GM21786 (cell line): Measurements from ENCODE around the gene HSD17B12.
A peak's percentile ranks its signal among the peaks of the same experiment; 100 is the strongest.

Experiments
- ATAC-seq: cut with Tn5 transposase; IDR thresholded peaks from one replicate; pipeline ENCODE4 v1.9.1; 2021; ENCODE audit not compliant: unreplicated experiment

The HSD17B12 gene

DNA sequence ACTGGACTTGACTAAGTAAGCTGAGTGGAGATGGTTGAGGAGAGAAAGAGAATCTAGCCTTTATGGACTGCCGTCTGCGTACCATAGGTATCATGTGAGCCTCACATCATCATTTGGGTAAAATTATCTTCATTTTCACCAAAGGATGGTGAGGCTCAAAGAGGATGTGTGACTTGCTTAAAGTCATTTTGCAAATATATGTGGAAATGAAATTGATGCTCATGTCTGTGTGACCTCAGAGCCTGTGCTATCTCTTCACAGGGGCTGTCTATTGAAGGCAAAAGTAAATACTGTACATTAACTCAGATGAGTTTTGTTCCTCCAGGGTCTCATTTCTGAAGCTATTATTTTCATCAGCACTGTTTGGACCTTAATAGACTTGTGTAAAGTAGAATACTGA lies 116.8 kb downstream of the HSD17B12 start:
- no peak for ATAC-seq

DNA sequence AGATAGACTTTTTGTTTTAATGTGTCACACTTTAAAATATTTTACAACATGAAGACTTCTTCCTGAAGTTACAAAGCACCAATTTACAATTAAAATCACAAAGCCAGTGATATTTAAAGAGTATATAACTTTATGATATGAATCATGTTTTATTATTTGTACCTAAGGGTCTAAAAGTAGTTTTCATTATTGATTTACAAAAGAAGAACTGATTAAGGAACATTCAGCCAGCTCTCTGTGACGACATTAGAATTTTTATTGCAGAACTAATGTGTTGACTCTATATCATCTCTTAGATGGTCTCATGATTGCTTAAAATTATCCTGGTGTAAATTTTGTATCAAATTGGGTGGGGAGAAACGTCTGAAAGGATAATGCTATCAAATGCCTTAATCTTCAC lies 117.3 kb downstream of the HSD17B12 start:
- ATAC-seq: no peak

DNA sequence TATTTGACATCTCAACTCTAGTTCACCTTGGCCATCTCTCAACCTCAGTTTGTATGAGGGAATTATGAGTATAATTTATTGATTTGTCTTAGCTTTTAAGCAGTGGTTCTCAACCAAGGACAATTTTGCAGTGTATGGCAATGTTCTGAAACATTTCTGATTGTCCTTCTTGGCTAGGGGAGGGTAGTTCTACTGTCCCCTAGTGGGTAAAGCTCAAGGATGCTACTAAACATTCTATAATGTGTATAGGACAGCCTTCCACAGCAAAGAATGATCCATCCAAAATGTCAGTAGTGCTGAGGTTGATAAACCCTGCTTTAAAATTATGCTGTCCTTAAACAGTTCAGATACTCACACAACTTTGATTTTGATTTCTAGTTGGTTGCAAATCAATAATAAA lies 122.0 kb downstream of the HSD17B12 start:
- ATAC-seq: no peak

DNA sequence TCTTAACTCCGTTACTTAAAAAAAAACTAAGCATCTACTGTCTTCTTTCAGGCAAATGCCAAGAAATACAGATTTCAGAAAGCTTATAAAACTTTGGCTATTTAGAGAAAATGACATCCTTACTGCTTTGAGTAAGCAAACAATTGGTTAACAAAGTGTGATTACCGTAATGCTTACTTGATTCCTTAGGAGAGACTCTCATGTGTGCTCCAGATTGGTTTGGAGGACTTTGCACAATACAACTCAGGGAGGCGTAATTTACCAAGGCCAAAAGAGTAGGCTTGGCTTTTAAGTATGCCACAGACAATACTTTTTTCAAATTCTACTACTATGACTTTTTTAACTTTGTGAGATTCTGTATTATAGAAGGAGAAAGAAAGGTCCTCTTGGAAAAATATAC lies 123.2 kb downstream of the HSD17B12 start:
- ATAC-seq: no peak

DNA sequence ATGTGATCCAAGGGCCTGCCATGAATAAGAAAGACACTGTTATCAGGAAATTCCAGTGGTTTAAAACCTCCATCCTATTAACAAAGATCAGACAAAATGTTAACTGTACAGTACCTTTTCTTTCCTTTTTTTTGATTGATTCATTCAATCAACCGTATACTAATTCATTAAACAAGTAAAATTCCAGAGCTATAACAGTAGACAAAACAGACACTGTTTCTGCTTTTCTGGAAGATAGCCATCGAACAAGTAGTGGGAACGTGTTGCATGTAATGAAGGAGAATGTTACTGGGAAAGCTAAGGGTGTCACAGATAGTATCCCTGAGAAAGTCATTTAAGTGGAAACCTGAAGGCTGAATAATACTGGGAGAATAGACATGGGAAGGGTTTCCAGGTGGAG lies 126.4 kb downstream of the HSD17B12 start:
- no peak for ATAC-seq

DNA sequence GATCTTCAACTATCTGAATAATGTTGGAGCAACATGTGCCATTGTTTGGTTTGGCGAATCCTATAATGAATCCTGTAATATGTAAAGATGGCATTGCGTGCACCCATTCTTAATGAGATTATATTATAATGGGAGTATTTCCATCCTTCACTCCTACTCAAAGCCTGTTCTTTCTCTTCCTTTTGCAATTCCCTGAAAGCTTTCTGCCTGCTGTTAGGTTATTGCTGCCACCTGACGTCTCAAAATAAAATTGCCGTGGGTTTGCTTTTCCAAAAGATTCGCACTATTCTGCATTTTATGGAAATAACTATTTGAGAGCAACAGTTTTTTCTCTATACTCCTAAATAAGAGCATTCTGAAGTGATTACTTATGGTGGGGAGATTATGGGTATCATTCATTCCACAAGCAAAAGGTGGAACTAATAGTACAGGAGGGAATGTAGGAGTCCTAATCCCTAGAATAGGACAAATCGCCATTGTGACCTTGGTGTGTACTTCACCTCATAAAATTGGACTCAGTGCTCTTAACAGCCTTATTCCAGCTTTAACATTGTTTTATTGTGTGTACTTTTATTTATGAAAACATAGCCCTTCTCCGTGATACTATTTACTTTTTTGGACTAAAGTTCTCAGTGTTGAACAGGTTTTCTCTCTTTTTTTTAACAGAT lies 130.5 kb downstream of the HSD17B12 start:
- ATAC-seq: no peak

DNA sequence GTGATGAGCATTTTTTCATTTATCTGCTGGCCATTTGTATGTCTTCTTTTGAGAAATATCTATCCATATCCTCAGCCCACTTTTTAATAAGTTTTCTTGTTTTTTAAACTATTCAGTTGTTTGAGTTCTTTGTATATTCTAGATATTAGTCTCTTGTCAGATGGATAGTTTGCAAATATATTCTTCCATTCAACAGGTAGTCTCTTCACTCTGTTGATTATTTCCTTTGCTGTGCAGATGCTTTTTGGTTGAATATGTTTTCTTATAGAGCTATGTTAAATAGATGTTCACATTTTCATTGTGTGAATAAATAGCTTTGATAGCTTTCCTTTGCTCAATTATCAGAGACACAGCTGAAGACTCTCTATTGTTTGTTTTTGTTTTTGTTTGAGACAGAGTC lies 131.9 kb downstream of the HSD17B12 start:
- ATAC-seq: no peak

DNA sequence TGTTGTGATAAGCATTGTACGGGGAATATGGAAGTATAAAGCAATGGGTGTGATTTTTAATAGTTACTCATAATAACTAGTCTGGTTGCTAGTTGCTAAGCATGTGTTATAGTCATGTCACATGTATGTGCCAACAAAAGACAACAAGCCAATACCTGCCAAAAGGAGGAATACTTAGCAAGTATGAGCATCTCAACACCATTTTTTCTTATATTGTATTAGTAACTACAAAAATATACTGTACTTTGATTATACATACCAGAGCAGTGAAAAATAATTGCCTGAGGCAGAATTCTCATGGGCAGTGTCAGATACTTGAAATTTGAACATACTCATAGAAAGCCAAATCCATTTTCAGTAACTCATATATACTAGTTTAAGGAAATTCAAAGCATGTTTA lies 137.7 kb downstream of the HSD17B12 start:
- no peak for ATAC-seq

DNA sequence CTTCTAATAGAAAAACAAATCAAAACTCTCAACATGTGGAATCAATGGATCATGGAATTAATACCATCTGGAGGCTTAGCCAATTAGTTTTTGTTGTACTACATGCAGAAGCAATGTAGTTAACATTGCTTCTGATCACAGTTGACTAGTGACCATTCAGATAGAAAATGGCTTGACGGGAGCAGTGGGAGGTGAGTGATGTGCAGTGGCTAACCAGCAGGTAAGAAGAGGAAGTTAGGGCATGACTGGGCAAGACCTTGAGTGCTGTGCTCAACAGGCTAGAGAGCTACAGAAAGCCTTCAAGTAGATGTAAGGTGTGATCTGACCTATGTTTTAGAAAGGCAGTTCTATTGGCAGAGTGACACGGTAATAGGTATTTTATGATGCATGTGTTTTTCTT lies 139.4 kb downstream of the HSD17B12 start:
- ATAC-seq: no peak

DNA sequence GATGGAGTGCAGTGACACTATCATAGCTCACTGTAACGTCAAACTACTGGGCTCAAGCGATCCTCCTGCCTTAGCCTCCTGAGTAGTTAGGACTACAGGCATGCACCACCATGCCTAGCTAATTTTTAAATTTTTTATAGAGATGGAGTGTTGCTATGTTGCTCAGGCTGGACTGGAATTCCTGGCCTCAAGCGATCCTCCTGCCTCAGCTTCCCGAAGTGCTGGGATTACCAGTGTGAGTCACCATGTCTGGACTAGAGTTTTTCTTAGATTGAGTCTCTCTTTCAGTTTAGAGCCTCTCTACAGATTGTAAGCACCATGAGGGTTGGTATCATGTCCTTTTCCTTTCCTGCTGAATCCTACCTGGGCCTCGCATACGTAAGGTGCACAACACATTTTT lies 142.8 kb downstream of the HSD17B12 start:
- ATAC-seq: no peak

DNA sequence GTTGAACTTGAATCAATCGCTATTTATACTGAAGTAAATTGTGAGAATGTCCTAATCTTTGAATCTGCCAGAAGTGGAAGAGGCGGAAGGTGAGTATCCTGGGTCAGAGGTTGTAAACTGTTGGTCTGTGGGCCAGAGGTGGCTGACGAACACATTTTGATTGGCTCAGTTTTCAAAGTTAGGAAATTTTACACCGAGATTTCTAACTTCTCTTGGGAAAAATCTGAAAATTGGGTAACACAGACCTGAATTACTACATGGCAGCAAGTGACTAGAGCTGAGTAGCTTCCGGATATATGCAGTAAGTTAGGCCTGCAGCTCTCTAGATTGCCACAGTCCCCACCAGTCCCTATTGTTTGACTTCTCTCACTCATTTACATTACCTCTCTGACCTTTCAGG lies 143.3 kb downstream of the HSD17B12 start:
- ATAC-seq: no peak

DNA sequence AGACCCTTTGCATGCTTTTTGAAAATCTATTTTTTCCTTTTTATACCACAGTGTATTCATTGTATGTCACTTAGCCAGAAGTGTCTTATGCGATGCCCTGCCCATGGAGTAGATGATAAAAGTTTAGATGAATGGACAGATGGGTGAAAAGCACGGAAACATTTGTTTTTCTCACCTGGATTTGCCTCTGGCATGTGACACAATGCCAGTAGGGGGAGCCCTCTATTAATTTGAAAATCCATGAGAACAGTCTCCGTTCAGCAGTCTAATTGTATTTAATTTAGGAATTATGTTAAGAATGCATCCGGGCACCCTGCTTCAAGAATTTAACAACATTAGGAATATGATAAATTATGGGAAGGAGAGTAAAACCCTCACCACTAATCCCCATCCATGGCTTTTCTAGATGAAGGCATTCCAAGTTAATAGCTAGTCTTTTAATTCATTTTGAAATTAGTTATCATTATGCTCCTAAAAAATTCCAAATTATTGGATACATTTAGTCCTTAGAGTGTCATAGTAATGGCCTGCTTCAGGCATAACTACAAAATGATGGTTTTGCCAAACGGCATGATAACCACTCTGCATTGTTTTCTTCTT lies 144.8 kb downstream of the HSD17B12 start:
- ATAC-seq: no peak

DNA sequence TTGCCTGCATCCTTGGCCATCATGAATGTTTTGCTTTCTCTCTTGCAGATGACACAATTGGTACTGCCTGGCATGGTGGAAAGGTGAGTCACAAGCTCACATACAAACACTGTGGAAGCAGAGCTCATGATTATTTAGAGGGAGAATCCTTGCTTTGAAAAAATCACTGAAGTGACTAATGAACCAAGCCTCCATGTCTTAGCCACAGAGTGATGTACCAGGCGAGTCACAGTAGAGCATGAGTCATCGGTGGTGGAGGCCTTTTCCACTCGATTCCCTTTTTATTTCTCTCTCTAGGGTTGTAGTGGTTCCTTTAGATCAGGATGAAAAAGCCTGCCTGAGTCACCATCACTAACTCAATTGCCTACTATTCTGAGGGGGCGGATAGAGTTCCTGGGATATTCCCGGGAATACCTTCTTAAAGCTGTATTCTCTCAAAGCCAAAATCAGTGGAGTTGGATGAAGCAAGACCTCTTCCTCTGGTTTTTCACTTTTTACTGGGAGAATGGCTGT lies 150.4 kb downstream of the HSD17B12 start:
- ATAC-seq: peak; percentile 64

DNA sequence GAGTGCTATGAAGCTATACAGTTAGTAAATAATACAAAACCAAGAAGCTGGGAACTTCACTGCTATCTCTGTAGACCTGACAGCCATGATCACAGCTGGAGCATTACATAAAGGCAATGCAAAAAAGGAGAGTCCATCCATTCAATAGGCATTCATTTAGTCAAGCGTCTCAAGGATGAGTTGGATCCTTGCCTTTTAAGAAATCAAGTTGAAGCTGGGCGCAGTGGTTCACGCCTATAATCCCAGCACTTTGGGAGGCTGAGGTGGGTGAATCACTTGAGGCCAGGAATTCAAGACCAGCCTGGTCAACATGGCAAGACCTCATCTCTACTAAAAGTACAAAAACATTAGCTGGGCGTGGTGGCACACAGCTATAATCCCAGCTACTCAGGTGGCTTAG lies 152.0 kb downstream of the HSD17B12 start:
- no peak for ATAC-seq

DNA sequence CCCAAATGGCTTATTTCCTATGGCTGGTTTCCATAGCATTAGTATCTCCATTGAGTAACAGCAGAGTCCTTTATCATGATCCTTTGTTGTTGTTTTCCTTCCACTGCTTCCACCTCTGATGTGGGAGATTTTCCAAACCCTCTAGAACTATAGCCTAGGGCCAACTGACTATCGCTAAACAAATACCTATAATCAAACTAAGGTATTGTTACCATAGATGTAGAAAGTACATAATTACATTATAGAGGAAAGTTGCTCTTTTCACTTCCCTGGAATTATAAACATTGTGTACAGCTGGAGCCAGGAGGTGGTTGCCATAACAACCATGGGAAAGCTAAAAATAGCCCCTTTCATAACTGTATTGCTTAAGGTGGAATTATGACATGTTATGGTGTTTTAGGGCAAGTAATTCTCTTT lies 153.1 kb downstream of the HSD17B12 start:
- no peak for ATAC-seq

DNA sequence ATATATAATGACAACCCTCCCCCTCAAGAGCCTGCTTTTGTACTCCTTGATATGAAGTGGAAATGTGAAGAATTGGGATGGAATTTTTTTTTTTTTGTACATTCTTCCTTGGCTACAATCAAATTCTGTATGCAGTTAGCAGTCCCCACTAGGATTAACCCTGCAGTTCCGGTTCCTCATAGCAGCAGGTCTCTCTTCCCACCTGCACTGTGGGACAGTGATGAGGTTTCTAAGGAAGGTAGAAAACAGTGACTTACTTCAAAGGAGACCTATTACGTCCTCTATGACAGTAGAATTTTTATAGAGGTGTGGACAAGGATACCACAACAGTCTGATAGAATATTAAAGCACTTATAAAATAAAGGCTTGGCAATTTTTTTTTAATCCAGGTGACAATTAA lies 153.7 kb downstream of the HSD17B12 start:
- no peak for ATAC-seq

DNA sequence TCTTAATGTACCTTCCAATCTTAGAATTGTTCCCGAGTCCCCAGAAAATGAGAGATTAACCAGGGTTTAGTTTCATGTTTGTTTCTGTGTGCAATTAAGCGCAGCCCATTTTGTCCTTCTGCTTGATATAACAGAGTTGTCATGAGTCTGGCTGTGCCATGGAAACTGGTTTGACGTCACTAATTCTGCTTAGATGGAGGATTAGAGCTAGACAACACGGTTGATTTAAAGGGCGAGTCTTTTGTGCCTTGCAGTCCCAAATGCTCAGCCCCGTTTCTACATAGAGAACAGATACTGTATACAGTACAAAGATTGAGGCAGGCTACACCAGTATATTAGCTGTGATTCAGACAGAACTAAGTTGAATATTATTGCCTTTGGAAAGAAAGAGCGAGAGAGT lies 154.6 kb downstream of the HSD17B12 start:
- no peak for ATAC-seq

DNA sequence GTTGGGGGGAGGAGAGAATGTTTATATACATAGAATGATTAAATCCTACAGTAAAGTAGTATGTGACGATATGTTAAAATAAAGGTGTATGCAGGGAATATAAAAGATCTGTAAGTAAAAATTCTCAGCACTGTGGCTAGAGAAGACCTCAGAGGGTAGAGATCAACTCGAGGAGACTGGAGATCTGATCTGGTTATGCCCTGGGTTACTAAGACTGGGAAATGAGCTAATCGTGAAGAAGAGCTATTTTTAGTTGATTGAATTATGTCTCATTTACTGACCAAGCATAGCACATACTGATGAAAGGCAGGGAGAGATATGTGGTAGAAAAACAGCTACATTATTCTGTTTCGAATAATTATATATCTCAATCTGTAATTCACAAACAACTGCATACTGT lies 157.3 kb downstream of the HSD17B12 start:
- ATAC-seq: no peak

DNA sequence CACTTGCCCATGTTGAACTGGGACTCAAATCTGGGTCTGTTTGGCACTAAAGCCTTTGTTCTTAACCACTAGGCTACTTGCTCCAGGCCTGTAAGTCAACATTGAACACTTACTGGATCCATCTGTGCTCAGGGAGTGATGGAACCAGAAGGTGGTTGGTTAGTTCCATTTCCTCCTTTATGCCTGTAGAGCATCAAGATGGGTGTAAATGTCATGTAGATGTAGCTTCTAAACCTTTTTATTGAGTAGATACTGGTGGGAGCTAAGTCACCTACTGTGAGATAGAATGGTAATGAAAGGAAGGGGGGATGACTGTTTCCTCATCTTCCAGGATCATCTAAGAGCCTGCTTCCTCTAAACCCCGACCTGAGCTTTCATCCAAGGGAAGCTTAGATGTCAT lies 161.5 kb downstream of the HSD17B12 start:
- no peak for ATAC-seq

DNA sequence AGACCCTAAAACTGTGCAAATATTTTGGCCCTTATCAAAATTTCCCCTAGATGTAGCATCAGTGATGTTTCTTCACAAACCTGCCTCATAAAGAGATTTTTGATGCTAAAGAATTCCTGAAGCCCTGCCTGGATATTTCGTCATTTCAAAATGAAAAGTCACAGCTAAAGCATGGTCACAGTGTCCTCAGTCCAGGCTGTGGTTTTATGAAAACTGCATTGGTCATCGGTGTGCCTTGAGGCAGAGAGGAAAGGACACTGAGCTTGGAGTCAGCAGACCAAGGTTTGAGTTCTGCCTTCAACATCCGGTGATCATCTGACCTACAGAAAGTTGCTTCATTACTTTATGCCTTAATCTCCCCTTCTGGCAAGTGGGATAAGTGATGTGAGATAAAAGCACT lies 165.3 kb downstream of the HSD17B12 start:
- ATAC-seq: no peak

DNA sequence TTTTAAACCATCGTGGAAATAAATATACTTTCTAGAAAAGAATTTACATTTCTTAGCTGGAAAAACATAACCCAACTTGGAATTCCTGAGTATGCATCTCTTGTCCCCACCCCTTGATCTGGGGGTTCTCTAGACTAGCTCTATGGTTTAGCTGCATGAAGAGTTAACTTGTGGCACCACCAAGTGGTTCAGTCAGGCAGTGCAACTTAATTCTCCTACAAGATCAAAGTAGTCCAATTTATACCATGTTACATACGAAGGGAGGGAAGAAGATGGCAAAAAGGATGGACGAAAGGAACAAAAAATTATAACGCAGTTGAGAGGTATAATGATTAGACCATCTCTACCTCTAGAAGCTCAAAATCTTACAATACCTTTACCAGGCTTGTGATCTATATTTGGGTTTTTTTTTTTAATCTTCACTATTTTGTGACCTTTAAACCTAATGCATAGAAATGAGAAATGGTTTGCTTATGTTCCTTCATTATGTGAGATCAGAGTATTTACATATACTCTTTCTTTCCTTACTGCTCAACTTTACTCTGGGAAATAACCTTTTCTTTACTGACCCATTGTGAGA lies 171.6 kb downstream of the HSD17B12 start:
- ATAC-seq: peak; percentile 80

DNA sequence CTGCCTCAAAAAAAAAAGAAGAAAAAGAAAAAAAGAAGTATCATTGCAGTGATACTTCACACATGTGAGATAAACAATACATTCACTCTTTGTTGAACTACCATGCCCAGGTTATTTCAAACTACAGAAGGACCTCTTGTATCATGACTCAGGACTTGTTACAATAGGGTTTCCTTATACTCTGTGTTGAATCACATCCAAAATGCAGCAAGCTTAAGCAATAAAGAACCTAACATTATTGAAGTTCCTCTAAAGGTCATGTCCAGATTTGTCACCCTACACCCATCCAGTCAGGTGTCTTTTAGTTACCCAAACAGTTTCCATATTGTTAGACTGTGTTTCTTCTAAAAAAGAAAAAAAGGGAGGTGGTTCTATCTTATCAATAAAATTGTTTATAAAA lies 173.2 kb downstream of the HSD17B12 start:
- no peak for ATAC-seq

DNA sequence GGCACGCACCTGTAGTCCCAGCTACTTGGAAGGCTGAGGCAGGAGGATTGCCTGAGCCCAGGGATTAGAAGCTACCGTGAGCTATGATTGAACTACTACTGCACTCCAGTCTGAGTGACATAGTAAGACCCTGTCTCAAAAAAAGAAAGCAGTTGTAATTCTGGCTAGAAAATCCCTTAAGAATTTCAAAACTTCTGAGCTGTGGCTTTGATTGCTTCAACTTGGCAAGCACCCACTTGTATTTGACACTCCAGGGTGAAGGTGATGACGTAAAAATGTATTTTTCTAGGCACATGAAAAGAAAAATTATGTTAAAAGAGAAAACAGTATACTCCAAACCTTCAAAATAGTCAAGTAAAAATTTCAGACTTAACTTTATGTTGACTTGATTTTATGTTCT lies 176.5 kb downstream of the HSD17B12 start:
- ATAC-seq: no peak
